Measurements from ENCODE around the gene TUBA1A. TPM values are rescaled to one million over a fixed set of nuclear protein-coding genes. Genes with fewer than 3 reads are reported as not detected.

The TUBA1A gene
- total and polyA plus RNA-seq, 2 donors (not counting 1 experiment from before 2014, with no cell fraction given), result 772 to 2,642 TPM

Other genes with a start within 250 kb of the TUBA1A start
- 24.7 and 28.1 TPM in 2 replicates for gene ARF3, start 231.6 kb downstream of the TUBA1A start, total RNA-seq
- 182 and 220 TPM in 2 replicates for gene ARF3, start 231.6 kb downstream of the TUBA1A start, polyA plus RNA-seq
- under 0.01 TPM in 1 of 2 replicates, not detected in the other for gene WNT10B, start 217.3 kb downstream of the TUBA1A start, total RNA-seq
- 0.05 and 0.11 TPM in 2 replicates for gene WNT10B, start 217.3 kb downstream of the TUBA1A start, polyA plus RNA-seq
- not detected in 2 replicates for gene WNT1, start 210.8 kb downstream of the TUBA1A start, total RNA-seq
- gene WNT1, start 210.8 kb downstream of the TUBA1A start, polyA plus RNA-seq, result not detected in 2 replicates
- gene DDN, start 189.7 kb downstream of the TUBA1A start, total RNA-seq, result under 0.01 TPM in 2 replicates
- 0.05 and 0.09 TPM in 2 replicates for gene DDN, start 189.7 kb downstream of the TUBA1A start, polyA plus RNA-seq
- gene PRKAG1, start 170.3 kb downstream of the TUBA1A start, total RNA-seq, result 65.2 and 76.5 TPM in 2 replicates
- gene PRKAG1, start 170.3 kb downstream of the TUBA1A start, polyA plus RNA-seq, result 107 and 110 TPM in 2 replicates
- 21.1 and 33.0 TPM in 2 replicates for gene KMT2D, start 128.3 kb downstream of the TUBA1A start, total RNA-seq
- gene KMT2D, start 128.3 kb downstream of the TUBA1A start, polyA plus RNA-seq, result 7.3 and 10.0 TPM in 2 replicates
- 0.33 and 0.51 TPM in 2 replicates for gene RHEBL1, start 119.1 kb downstream of the TUBA1A start, total RNA-seq
- 0.28 and 0.41 TPM in 2 replicates for gene RHEBL1, start 119.1 kb downstream of the TUBA1A start, polyA plus RNA-seq
- gene DHH, start 94.3 kb downstream of the TUBA1A start, total RNA-seq, result under 0.01 TPM in 2 replicates
- 0.01 TPM in 2 replicates for gene DHH, start 94.3 kb downstream of the TUBA1A start, polyA plus RNA-seq
- 53.2 and 54.2 TPM in 2 replicates for gene LMBR1L, start 78.2 kb downstream of the TUBA1A start, total RNA-seq
- 28.0 and 30.9 TPM in 2 replicates for gene LMBR1L, start 78.2 kb downstream of the TUBA1A start, polyA plus RNA-seq
- 656 and 1,258 TPM in 2 replicates for gene TUBA1B, start 57.7 kb downstream of the TUBA1A start, total RNA-seq
- 3,083 and 6,675 TPM in 2 replicates for gene TUBA1B, start 57.7 kb downstream of the TUBA1A start, polyA plus RNA-seq
- gene TUBA1C, start 76.0 kb upstream of the TUBA1A start, total RNA-seq, result 121 and 164 TPM in 2 replicates
- gene TUBA1C, start 76.0 kb upstream of the TUBA1A start, polyA plus RNA-seq, result 1,111 and 2,663 TPM in 2 replicates
- gene PRPH, start 106.1 kb upstream of the TUBA1A start, total RNA-seq, result 0.26 and 0.50 TPM in 2 replicates
- 0.06 and 0.49 TPM in 2 replicates for gene PRPH, start 106.1 kb upstream of the TUBA1A start, polyA plus RNA-seq
- gene TROAP, start 134.2 kb upstream of the TUBA1A start, total RNA-seq, result 0.51 and 6.3 TPM in 2 replicates
- 4.8 and 22.4 TPM in 2 replicates for gene TROAP, start 134.2 kb upstream of the TUBA1A start, polyA plus RNA-seq
- 0.17 TPM in 1 of 2 replicates, not detected in the other for gene C1QL4, start 148.1 kb upstream of the TUBA1A start, total RNA-seq
- 0.10 TPM in 1 of 2 replicates, not detected in the other for gene C1QL4, start 148.1 kb upstream of the TUBA1A start, polyA plus RNA-seq
- 4.6 and 4.8 TPM in 2 replicates for gene DNAJC22, start 157.8 kb upstream of the TUBA1A start, total RNA-seq
- 2.4 and 5.7 TPM in 2 replicates for gene DNAJC22, start 157.8 kb upstream of the TUBA1A start, polyA plus RNA-seq
- 14.1 and 22.1 TPM in 2 replicates for gene SPATS2, start 178.4 kb upstream of the TUBA1A start, total RNA-seq
- 33.2 and 43.6 TPM in 2 replicates for gene SPATS2, start 178.4 kb upstream of the TUBA1A start, polyA plus RNA-seq

Measured in fibroblast of lung (primary cell).